K562 (cell line): ENCODE results near the gene NME7. TPM values are rescaled to one million over a fixed set of nuclear protein-coding genes. Genes with fewer than 3 reads are reported as not detected.

Experiments
- ATAC-seq: fragments of 200-7000 bp; cut with Tn5 transposase; 3 replicates; pipeline ENCODE4 v1.9.1; 2020; ENCODE audit warnings: moderate library complexity
- BruUV-seq: library from RNA; stranded (reverse); fragments of 400-500 nt; replicated peaks from 2 replicates; lab custom pipeline; 2021; lab: Mats Ljungman, UMichigan
- CTCF ChIA-PET: fragments of 300-600 bp; formaldehyde crosslinking; extraction: SDS; loops from one replicate; lab custom pipeline; 2021; ENCODE audit warnings: low intra/inter-chr PET ratio; lab: Yijun Ruan, JAX
- POLR2A ChIA-PET: fragments of 300-600, 350-650 bp; sonication (Branson Sonifier 250); formaldehyde crosslinking; extraction: SDS; loops from one replicate; lab custom pipeline; 2021; ENCODE audit warnings: antibody characterized with exemption, inconsistent platforms; lab: Yijun Ruan, JAX
- DNase-seq, 4 experiments: peaks; one replicate each; pipeline versions ENCODE4 v3.0.0 to v3.0.0-alpha.2; 2011 to 2018; ENCODE audit warnings: low spot score in 3 of 4, mixed read lengths in 3 of 4; ENCODE audit errors: extremely low read depth in 1 of 4
- FAIRE-seq: peaks from 2 replicates; lab custom pipeline; 2011; peaks lifted over from hg19 to GRCh38; lab: Jason Lieb, UNC
- H2AFZ ChIP-seq: 2 replicates; pipeline ENCODE4 v1.6.0; 2011; ENCODE audit warnings: low read depth, low read length, control low read depth, inconsistent platforms
- H3K27ac ChIP-seq: fragments of 200-600 bp; 3 replicates; pipeline ENCODE4 v1.8.0; 2011; ENCODE audit warnings: low read depth, mild to moderate bottlenecking, control low read depth, inconsistent platforms, low read length, moderate library complexity, mixed read lengths; ENCODE audit errors: extremely low read depth
- H3K27me3 ChIP-seq, 2 experiments: fragments of 300-600 bp in 1 of 2; 2 replicates in 1 of 2; 3 replicates in 1 of 2; pipeline versions ENCODE4 v1.6.0 to v1.8.0; 2011; ENCODE audit warnings: inconsistent platforms in 2 of 2, low read length in 2 of 2, mild to moderate bottlenecking in 1 of 2, mixed read lengths in 1 of 2, moderate library complexity in 1 of 2; ENCODE audit not compliant: control insufficient read depth in 2 of 2, insufficient read depth in 2 of 2
- H3K36me3 ChIP-seq: fragments of 300-600 bp; 3 replicates; pipeline ENCODE4 v1.8.0; 2011; ENCODE audit warnings: mild to moderate bottlenecking, low read length, inconsistent platforms; ENCODE audit not compliant: control insufficient read depth, insufficient read depth
- H3K4me1 ChIP-seq, 2 experiments: fragments of 200-600 bp in 1 of 2; replicated peaks in 1 of 2; 2 replicates in 1 of 2; 3 replicates in 1 of 2; pipeline versions ENCODE4 v1.5.1 to v1.8.0; 2011; ENCODE audit warnings: inconsistent platforms in 2 of 2, low read length in 2 of 2, mild to moderate bottlenecking in 1 of 2, mixed read lengths in 1 of 2, moderate library complexity in 1 of 2; ENCODE audit not compliant: control insufficient read depth in 2 of 2, insufficient read depth in 2 of 2
- H3K4me2 ChIP-seq: 2 replicates; pipeline ENCODE4 v1.6.1; 2011; ENCODE audit warnings: low read length, control low read depth, inconsistent platforms, mixed read lengths; ENCODE audit not compliant: insufficient read depth
- H3K4me3 ChIP-seq: fragments of 200-600 bp; sonication (generic), shearing (Covaris generic); 2 replicates; pipeline ENCODE4 v1.5.1; 2016; ENCODE audit warnings: control low read depth, inconsistent platforms
- H3K79me2 ChIP-seq: fragments of 200-600 bp; 3 replicates; pipeline ENCODE4 v1.8.0; 2011; ENCODE audit warnings: low read length, inconsistent platforms; ENCODE audit not compliant: control insufficient read depth, insufficient read depth
- H3K9ac ChIP-seq, 2 experiments: 2 replicates each; pipeline versions ENCODE4 v1.6.0 to v1.6.1; 2011; ENCODE audit warnings: low read depth in 2 of 2, low read length in 2 of 2, control low read depth in 1 of 2, inconsistent platforms in 1 of 2, mild to moderate bottlenecking in 1 of 2, mixed read lengths in 1 of 2; ENCODE audit not compliant: insufficient read depth in 1 of 2
- H3K9me1 ChIP-seq: one replicate; pipeline ENCODE4 v1.6.0; 2011; ENCODE audit warnings: inconsistent platforms, mild to moderate bottlenecking, low read length, moderate library complexity; ENCODE audit not compliant: control insufficient read depth, insufficient read depth
- H3K9me3 ChIP-seq: replicated peaks from 2 replicates; pipeline ENCODE4 v1.5.1; 2011; ENCODE audit warnings: low read depth, low read length, inconsistent platforms; ENCODE audit not compliant: control insufficient read depth, insufficient read depth
- H4K20me1 ChIP-seq: replicated peaks from 2 replicates; pipeline ENCODE4 v1.6.1; 2011; ENCODE audit warnings: low read length, inconsistent platforms, mixed read lengths; ENCODE audit not compliant: control insufficient read depth, insufficient read depth
- ATF3 ChIP-seq, 2 experiments: fragments of 450-650 bp in 1 of 2; sonication (generic) in 1 of 2; formaldehyde crosslinking in 1 of 2; IDR thresholded peaks in 1 of 2; conservative IDR thresholded peaks in 1 of 2; 2 replicates each; pipeline versions ENCODE4 v1.6.1 to v1.8.1; 2016 to 2023; ENCODE audit warnings: mild to moderate bottlenecking in 2 of 2, moderate library complexity in 2 of 2, inconsistent platforms in 1 of 2, missing genetic modification reagents in 1 of 2
- CREM ChIP-seq: IDR thresholded peaks from 2 replicates; pipeline ENCODE4 v1.6.1; 2014; ENCODE audit warnings: antibody characterized with exemption, low read depth
- JUND ChIP-seq, 2 experiments: IDR thresholded peaks; 2 replicates in 1 of 2; 3 replicates in 1 of 2; pipeline ENCODE4 v1.6.1; 2011; ENCODE audit warnings: borderline replicate concordance in 2 of 2, low read depth in 2 of 2, low read length in 2 of 2, improper control_type of control experiment in 1 of 2, missing biosample characterization in 1 of 2, missing genetic modification characterization in 1 of 2, missing genetic modification reagents in 1 of 2
- MEF2D ChIP-seq: conservative IDR thresholded peaks from 2 replicates; pipeline ENCODE4 v1.6.1; 2016; ENCODE audit warnings: low read depth, missing genetic modification characterization, missing compliant biosample characterization
- MEIS2 ChIP-seq: fragments of 450-650 bp; IDR thresholded peaks from 2 replicates; pipeline ENCODE4 v1.6.1; 2014; ENCODE audit warnings: mild to moderate bottlenecking; ENCODE audit not compliant: partially characterized antibody
- MYBL2 ChIP-seq, 2 experiments: fragments of 450-650 bp in 1 of 2; sonication (generic) in 1 of 2; formaldehyde crosslinking in 1 of 2; IDR thresholded peaks; 2 replicates each; pipeline versions ENCODE4 v1.6.1 to v1.8.1; 2017 to 2022; ENCODE audit warnings: borderline replicate concordance in 1 of 2, inconsistent platforms in 1 of 2, low read depth in 1 of 2, mild to moderate bottlenecking in 1 of 2, missing genetic modification reagents in 1 of 2, moderate library complexity in 1 of 2
- PKNOX1 ChIP-seq: fragments of 450-650 bp; IDR thresholded peaks from 2 replicates; pipeline ENCODE4 v1.6.1; 2016
- PRPF4 ChIP-seq: fragments of 200-400 bp; formaldehyde crosslinking; IDR thresholded peaks from one replicate; pipeline ENCODE4 v1.6.1; 2017; ENCODE audit warnings: low read length, low read depth, mild to moderate bottlenecking; ENCODE audit not compliant: insufficient read depth, poor library complexity, severe bottlenecking
- WGBS: fragments of 100-300 bp; shearing (Covaris generic); methylation state at CpG from one replicate; pipeline ENCODE4 v1.1.6; 2016; ENCODE audit warnings: low coverage, mixed read lengths; ENCODE audit not compliant: insufficient coverage; ENCODE audit errors: missing lambda C conversion rate; 5-methylcytosine and 5-hydroxymethylcytosine counted together
- in situ Hi-C: fragments of 300-500 bp; cut with MboI; formaldehyde crosslinking; loops from 4 replicates; pipeline ENCODE4 v1.15.0; 2018; ENCODE audit warnings: inconsistent platforms, mixed read lengths
- intact Hi-C: fragments of 100-400 bp; cut with micrococcal nuclease; formaldehyde crosslinking; loops from 2 replicates; pipeline ENCODE4 v1.14.2; 2022
- polyA plus RNA-seq, 8 experiments: library from polyadenylated mRNA; depleted of rRNA in 4 of 8; stranded (reverse) in 5 of 8; unstranded in 3 of 8; fragments of >200 nt; fragmentation: Nextera tagmentation in 2 of 8; fragmentation: Illumina TruSeq in 1 of 8; extraction: Ambion mirVana in 2 of 8; extraction: Trizol in 1 of 8; gene quantifications; 2 replicates each; pipeline versions ENCODE4 v1.2.1 to v1.2.3, GENCODE V29; 2011 to 2014; ENCODE audit warnings: inconsistent platforms in 1 of 8, missing spikeins in 1 of 8
- total RNA-seq, 7 experiments: library from RNA; depleted of rRNA in 6 of 7; stranded (reverse); fragments of >200 nt in 6 of 7; fragmentation: Illumina TruSeq in 2 of 7; extraction: Trizol in 2 of 7; gene quantifications; 2 replicates each; pipeline versions ENCODE4 v1.2.1 to v1.2.3, GENCODE V29; 2011 to 2021; ENCODE audit warnings: low replicate concordance in 1 of 7
- TF ChIP-seq, protein P1 (sequence below): sonication (generic); formaldehyde crosslinking; IDR thresholded peaks from 2 replicates; pipeline ENCODE4 v1.8.1; 2023; ENCODE audit warnings: mild to moderate bottlenecking, missing genetic modification reagents, moderate library complexity
- TF ChIP-seq, protein P2 (sequence below), 2 experiments: fragments of 450-650 bp in 1 of 2; IDR thresholded peaks; 2 replicates each; pipeline ENCODE4 v1.6.1; 2011 to 2017; ENCODE audit warnings: low read depth in 2 of 2, antibody characterized with exemption in 1 of 2, borderline replicate concordance in 1 of 2, low read length in 1 of 2, mild to moderate bottlenecking in 1 of 2, mixed read lengths in 1 of 2; ENCODE audit not compliant: control insufficient read depth in 1 of 2

The NME7 gene
- total and polyA plus RNA-seq, 9 of the 15 experiments (the other 6 are each of a cell fraction or from before 2014, with no cell fraction given): 7.9 to 43.2 (median 23.9) TPM

GRCh38 chr1:169163059-169163458, 204.5 kb downstream of the NME7 start:
- ChIA-PET POLR2A (no interaction called here), CTCF (no interaction called here)
- Histone ChIP-seq H3K27ac (no peak overlapping the region), H3K4me3 (no peak overlapping the region), H3K4me2 (no peak overlapping the region), H2AFZ (no peak overlapping the region), H3K9ac (no peak overlapping the region), H3K79me2 (no peaks in the 10 kb centered on the region), H3K9me1 (no peaks in the 10 kb centered on the region), H3K27me3 (no peaks in the 10 kb centered on the region), H3K4me1 (peaks cover 0 to 6% of the 10 kb centered on the region in 2 experiments; a peak in 3 of 5 replicates), H3K9me3 (no peaks in the 10 kb centered on the region), H3K36me3 (no peaks in the 10 kb centered on the region), H4K20me1 (no peaks in the 10 kb centered on the region)
- no peak for TF ChIP-seq MYBL2 (IDR thresholded peaks at IDR 0.05; ENCODE audit: low read depth)
- no peak for TF ChIP-seq MYBL2 (CRISPR knock-in tag; IDR thresholded peaks at IDR 0.05; ENCODE audit: borderline replicate concordance)
- peak; percentile 54 for TF ChIP-seq PKNOX1
- peak; percentile 14; the same call in 1 of the 2 replicates for TF ChIP-seq ATF3 (IDR thresholded peaks at IDR 0.05)
- TF ChIP-seq ATF3 (CRISPR knock-in tag; conservative IDR thresholded peaks at IDR 0.05): no peak
- TF ChIP-seq, protein P1, sequence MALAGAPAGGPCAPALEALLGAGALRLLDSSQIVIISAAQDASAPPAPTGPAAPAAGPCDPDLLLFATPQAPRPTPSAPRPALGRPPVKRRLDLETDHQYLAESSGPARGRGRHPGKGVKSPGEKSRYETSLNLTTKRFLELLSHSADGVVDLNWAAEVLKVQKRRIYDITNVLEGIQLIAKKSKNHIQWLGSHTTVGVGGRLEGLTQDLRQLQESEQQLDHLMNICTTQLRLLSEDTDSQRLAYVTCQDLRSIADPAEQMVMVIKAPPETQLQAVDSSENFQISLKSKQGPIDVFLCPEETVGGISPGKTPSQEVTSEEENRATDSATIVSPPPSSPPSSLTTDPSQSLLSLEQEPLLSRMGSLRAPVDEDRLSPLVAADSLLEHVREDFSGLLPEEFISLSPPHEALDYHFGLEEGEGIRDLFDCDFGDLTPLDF (CRISPR knock-in tag): no peak
- no peak for TF ChIP-seq CREM
- no peak for TF ChIP-seq JUND (IDR thresholded peaks at IDR 0.05; ENCODE audit: borderline replicate concordance, low read depth, low read length)
- TF ChIP-seq JUND (tag; IDR thresholded peaks at IDR 0.05; ENCODE audit: borderline replicate concordance, low read depth, low read length): 0 out of 3 replicates have a peak, but pooled peaks have one; percentile 20
- TF ChIP-seq PRPF4: no peak
- TF ChIP-seq, protein P2, sequence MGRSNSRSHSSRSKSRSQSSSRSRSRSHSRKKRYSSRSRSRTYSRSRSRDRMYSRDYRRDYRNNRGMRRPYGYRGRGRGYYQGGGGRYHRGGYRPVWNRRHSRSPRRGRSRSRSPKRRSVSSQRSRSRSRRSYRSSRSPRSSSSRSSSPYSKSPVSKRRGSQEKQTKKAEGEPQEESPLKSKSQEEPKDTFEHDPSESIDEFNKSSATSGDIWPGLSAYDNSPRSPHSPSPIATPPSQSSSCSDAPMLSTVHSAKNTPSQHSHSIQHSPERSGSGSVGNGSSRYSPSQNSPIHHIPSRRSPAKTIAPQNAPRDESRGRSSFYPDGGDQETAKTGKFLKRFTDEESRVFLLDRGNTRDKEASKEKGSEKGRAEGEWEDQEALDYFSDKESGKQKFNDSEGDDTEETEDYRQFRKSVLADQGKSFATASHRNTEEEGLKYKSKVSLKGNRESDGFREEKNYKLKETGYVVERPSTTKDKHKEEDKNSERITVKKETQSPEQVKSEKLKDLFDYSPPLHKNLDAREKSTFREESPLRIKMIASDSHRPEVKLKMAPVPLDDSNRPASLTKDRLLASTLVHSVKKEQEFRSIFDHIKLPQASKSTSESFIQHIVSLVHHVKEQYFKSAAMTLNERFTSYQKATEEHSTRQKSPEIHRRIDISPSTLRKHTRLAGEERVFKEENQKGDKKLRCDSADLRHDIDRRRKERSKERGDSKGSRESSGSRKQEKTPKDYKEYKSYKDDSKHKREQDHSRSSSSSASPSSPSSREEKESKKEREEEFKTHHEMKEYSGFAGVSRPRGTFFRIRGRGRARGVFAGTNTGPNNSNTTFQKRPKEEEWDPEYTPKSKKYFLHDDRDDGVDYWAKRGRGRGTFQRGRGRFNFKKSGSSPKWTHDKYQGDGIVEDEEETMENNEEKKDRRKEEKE (IDR thresholded peaks at IDR 0.05; ENCODE audit: borderline replicate concordance in 1 of 2, control insufficient read depth in 1 of 2, low read depth in 2 of 2, low read length in 1 of 2): no peak
- peak; percentile 78 for TF ChIP-seq MEIS2
- TF ChIP-seq MEF2D (tag): no peak
- ATAC-seq: no peak
- in situ Hi-C loops (no loop called here), intact Hi-C loops (no loop called here)
- no TSS peak for BruUV-seq
- WGBS: 19% methylated on average over 5 of the region's 5 CpGs
- no peak for DNase-seq
- FAIRE-seq: no peak
